IPS-18c (cell line): ENCODE measurements around the gene KYAT1.

Source experiments
- H3K4me3 ChIP-seq: 2 replicates; pipeline ENCODE4 v1.7.0; 2013; ENCODE audit warnings: low read depth, mild to moderate bottlenecking, low read length, moderate library complexity; ENCODE audit not compliant: insufficient read depth
- H3K9me3 ChIP-seq: one replicate; pipeline ENCODE4 v1.6.1; 2013; ENCODE audit warnings: mild to moderate bottlenecking, low read length, moderate library complexity; ENCODE audit not compliant: control insufficient read depth, insufficient read depth

Gene KYAT1

GRCh38 chr9:128881884-128882676 is at the start of gene KYAT1, which contains the start of gene LRRC8A:
KYAT1 (minus strand) TSS chr9:128881950; CDS start chr9:128845405, 36,545 bp downstream.
LRRC8A (plus strand) TSS chr9:128882133; CDS start chr9:128907165, 25,032 bp downstream.
- peaks cover 2% of the 10 kb centered on the region for H3K9me3 ChIP-seq
- H3K4me3 ChIP-seq: peak within 1 kb of the TSS; percentile 71

- H3K9me3 ChIP-seq: no peaks in the 10 kb centered on the region
These were observed 47.8 kb upstream of the KYAT1 start for GRCh38 chr9:128929560-128929959.

GRCh38 chr9:128928624-128929023 is 46.9 kb upstream of the KYAT1 start:
- no peaks in the 10 kb centered on the region for H3K9me3 ChIP-seq
- H3K4me3 ChIP-seq: no peak overlapping the region

More at GRCh38 chr9:128929560-128929959, 47.8 kb upstream of the KYAT1 start:
- H3K4me3 ChIP-seq: no peak overlapping the region

GRCh38 chr9:128927731-128928411 is 46.1 kb upstream of the KYAT1 start:
- H3K4me3 ChIP-seq: no peak overlapping the region
- no peaks in the 10 kb centered on the region for H3K9me3 ChIP-seq

GRCh38 chr9:128923493-128923883 is 41.7 kb upstream of the KYAT1 start:
- H3K9me3 ChIP-seq: no peaks in the 10 kb centered on the region
- H3K4me3 ChIP-seq: no peak overlapping the region

GRCh38 chr9:128921881-128922763 is 40.4 kb upstream of the KYAT1 start:
- H3K4me3 ChIP-seq: peak overlapping the region; percentile 75
- H3K9me3 ChIP-seq: no peaks in the 10 kb centered on the region

GRCh38 chr9:128920381-128921058 is 38.8 kb upstream of the KYAT1 start, which contains the start of gene PHYHD1:
PHYHD1 (plus strand) TSS chr9:128920982; CDS start chr9:128922324, 1,342 bp downstream.
- no peaks in the 10 kb centered on the region for H3K9me3 ChIP-seq
- peak within 1 kb of the TSS; percentile 75; the same call in 1 of the 2 replicates for H3K4me3 ChIP-seq

- Histone ChIP-seq H3K4me3 (no peak overlapping the region), H3K9me3 (no peaks in the 10 kb centered on the region)
These were observed 37.8 kb upstream of the KYAT1 start for GRCh38 chr9:128919402-128920089.

- no peaks in the 10 kb centered on the region for H3K9me3 ChIP-seq
- H3K4me3 ChIP-seq: no peak overlapping the region
These were observed 37.2 kb upstream of the KYAT1 start for GRCh38 chr9:128918921-128919320.

GRCh38 chr9:128917151-128917849 is 35.5 kb upstream of the KYAT1 start:
- Histone ChIP-seq H3K9me3 (no peaks in the 10 kb centered on the region), H3K4me3 (no peak overlapping the region)

- H3K9me3 ChIP-seq: no peaks in the 10 kb centered on the region
These were observed 35.0 kb upstream of the KYAT1 start for GRCh38 chr9:128916745-128917144.

GRCh38 chr9:128916204-128916603 is 34.5 kb upstream of the KYAT1 start:
- no peaks in the 10 kb centered on the region for H3K9me3 ChIP-seq
- H3K4me3 ChIP-seq: no peak overlapping the region

More at GRCh38 chr9:128916745-128917144, 35.0 kb upstream of the KYAT1 start:
- H3K4me3 ChIP-seq: no peak overlapping the region

GRCh38 chr9:128913995-128914772 is 32.4 kb upstream of the KYAT1 start:
- Histone ChIP-seq H3K4me3 (no peak overlapping the region), H3K9me3 (no peaks in the 10 kb centered on the region)

GRCh38 chr9:128913048-128913900 is 31.5 kb upstream of the KYAT1 start:
- Histone ChIP-seq H3K4me3 (no peak overlapping the region), H3K9me3 (no peaks in the 10 kb centered on the region)
